ENCODE results near the gene GNG11. TPM values are rescaled to one million over a fixed set of nuclear protein-coding genes. Genes with fewer than 3 reads are reported as not detected.

GNG11 gene
- total RNA-seq, 1 experiment from 2014 or later, result 35.8 TPM

DNA sequence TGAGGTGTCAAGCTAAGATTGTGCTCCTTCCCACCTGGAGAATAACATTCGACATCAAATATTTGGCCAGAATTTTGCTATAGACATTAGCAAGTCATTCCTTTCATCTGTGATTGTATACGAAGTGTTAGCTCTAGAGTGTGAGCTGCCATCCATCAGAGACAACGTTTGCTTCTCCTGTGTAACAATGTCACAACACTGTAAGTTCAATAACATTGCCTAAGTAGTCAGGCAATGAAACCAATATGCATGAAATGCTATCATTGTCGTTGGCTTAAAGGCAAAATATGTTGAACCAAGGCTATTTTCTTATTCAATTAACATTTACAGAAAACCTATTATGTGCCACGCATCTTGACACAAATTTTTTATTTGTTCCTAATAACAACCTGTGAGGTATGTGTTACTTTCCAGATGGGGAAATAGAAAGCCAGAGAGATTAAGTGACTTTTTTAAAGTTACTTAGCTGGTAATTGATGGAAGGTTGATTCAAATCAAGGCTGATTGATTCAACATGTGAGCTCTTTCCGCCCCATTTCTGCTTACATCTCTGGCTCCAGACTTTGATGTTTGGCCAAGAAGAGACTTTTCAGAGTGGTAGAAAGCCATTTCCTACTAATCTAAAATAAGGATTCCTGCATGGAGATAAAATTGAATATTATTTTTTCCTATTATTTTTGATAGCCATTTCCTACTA lies 50.6 kb downstream of the GNG11 start:
- in situ Hi-C loops (cut with HindIII; ENCODE audit: low pct_unique_long_range_greater_than_20kb, low sequenced_read_pairs), result no loop called here
- no peak for DNase-seq (ENCODE audit: low read depth, low spot score)

DNA sequence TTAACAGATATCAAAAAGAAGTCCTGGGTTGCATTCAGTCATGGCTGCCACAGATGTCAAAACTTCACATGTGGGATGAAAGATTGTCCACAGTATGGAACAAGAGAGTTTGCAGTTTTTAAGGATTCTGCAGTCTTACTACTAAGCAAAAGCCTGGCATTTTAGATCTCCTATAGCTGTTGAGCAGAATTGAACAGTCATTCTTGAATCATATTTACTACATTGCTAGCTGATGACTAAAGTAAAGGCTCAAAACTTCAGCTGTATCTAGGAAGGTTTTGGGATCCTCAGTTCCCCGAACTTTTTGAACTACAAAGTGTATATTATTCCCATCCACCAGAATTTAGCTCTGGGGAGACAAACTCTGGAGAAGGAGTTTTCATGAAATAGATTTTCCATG lies 51.6 kb downstream of the GNG11 start:
- in situ Hi-C loops (cut with HindIII; ENCODE audit: low pct_unique_long_range_greater_than_20kb, low sequenced_read_pairs), result no loop called here
- no peak for DNase-seq (ENCODE audit: low read depth, low spot score)

GRCh38 chr7:93977211-93977950 lies 55.8 kb downstream of the GNG11 start:
- no peak for DNase-seq (ENCODE audit: low read depth, low spot score)
- in situ Hi-C loops (cut with HindIII; ENCODE audit: low pct_unique_long_range_greater_than_20kb, low sequenced_read_pairs), result no loop called here

Small RNA genes within 50 kb of the gene (small RNA-seq; reads per million reads assigned to genes)
- 0 reads per million in 2 experiments for gene AC002076.2

Other genes starting within 250 kb of the GNG11 start
- gene TFPI2, start 31.0 kb upstream of the GNG11 start, total RNA-seq (2014; rRNA removed; shearing (Covaris generic)), result 13.5 and 14.1 TPM in 2 replicates
- gene GNGT1, start 15.2 kb upstream of the GNG11 start, total RNA-seq (2014; rRNA removed; shearing (Covaris generic)), result not detected in 2 replicates
- 59.3 and 62.4 TPM in 2 replicates for gene BET1, start 82.6 kb downstream of the GNG11 start, total RNA-seq (2014; rRNA removed; shearing (Covaris generic))